Iris pigment epithelial cell (primary cell): ENCODE results near the gene HDGFL2.

ENCODE experiments used
- DNase-seq: peaks from one replicate; pipeline ENCODE4 v3.0.0-alpha.2; 2011; ENCODE audit warnings: low read depth

HDGFL2 gene

DNA sequence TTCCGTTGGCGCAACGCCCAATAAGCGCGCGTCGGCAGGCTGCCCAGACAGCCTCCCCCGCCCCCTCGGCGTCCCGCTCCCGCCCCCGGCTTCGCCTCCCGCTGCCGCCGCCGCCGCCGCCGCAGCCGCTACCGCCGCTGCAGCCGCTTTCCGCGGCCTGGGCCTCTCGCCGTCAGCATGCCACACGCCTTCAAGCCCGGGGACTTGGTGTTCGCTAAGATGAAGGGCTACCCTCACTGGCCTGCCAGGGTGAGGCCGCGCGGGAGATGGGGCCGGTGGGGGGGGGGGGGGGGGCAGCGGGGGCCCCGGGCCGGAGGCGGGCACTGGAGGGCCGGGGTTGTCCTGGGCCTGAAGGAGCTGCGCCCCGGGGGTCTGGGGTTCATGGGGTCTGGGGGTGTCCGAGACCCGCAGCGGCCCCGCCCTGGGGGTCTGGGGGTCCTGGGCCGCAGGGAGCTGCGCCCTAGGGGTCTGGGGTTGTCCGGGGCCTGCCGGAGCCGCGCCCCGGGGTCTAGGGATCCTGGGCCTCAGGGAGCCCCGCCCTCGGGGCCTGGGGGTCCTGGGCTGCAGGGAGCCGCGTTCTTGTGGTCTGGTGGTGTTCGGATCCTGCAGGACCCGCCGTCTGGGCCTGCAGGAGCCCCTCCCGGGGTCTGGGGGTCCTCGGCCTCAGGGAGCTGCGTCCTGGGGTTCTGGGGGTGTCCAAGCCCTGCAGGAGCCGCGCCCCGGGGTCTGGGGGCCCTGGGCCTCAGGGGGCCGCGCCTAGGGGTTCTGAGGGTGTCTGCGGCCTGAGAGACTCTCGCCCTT lies at the start of gene HDGFL2:
HDGFL2 (plus strand) TSS at position 124 of the 801 bp plus-strand sequence; CDS start at position 178, 54 bp downstream.
- DNase-seq, result no peak

DNA sequence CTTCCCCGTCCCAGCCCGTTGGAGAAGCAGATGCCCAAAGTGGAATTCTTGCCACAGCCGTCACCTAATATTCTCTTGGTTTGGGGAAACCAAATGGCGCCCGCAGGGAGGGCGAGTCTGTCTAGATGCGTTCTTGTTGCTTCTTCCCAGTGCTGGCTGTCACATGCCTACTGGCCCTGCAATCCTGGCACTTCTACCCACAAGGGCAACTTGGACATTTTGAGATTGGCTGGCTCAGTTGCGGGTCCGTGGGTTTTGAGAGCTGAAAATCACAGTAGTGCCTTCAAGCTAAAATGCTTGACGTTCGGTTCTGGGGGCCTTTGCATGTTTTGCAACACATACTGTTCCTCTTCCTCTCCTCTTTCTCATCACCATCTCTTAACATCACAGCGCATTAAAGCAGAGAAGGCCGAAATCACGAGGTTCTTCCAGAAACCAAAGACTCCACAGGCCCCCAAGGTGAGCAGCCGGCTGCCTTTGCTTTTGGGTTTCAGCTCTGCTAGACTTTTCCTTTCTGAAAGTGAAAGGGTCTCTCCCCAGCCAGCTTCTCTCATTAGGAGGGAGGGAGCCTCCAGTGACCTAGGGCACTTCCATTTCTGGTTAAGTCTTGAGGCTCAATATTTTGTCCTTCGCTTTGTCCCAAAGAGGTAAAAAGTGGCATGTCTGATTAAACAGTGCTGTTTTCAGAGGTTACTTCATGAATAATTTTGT lies 48.5 kb upstream of the HDGFL2 start:
- DNase-seq, result no peak

DNA sequence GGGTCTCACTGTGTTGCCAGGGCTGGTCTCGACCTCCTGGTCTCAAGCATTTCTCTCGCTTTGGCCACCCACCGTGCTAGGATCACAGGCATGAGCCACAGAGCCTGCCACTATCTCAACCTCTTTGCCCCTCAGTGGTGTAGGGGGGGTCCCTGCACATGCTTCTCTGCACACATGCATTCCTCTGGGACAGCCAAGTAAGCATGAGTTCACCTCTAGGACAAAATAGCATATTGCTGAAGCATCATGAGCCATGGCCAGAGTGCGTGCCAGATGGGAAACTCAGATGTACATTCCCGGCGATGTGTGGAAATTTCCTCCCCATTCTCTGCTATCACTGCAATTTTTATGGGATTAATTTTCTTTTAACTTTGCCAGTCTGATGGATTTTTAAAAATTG lies 46.6 kb upstream of the HDGFL2 start:
- peak; percentile 78 for DNase-seq

DNA sequence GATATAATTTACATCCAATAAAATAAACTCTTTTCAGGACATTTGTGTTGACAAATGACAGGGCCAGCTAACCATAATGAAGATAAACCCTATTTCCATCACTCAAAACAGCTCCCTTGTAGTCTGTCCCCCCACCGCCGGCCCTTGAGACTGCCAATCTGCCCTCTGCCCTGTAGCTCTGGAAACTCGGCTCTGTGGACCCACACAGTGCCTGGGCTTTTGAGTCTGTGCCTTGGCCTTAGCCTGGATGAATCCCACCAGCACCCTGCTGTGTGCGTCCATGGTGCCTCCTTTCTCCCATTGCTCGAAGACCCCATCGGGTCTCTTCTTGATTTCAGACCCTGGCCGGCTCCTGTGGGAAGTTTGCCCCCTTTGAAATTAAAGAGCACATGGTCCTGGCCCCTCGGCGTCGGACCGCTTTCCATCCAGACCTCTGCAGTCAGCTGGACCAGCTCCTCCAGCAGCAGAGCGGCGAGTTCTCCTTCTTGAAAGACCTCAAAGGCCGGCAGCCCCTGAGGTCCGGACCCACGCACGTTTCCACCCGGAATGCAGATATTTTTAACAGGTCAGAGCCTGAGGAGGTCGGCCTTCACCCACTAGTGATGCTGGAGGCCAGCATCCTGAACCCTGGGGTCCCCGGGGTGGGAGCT lies 43.6 kb upstream of the HDGFL2 start:
- no peak for DNase-seq

DNA sequence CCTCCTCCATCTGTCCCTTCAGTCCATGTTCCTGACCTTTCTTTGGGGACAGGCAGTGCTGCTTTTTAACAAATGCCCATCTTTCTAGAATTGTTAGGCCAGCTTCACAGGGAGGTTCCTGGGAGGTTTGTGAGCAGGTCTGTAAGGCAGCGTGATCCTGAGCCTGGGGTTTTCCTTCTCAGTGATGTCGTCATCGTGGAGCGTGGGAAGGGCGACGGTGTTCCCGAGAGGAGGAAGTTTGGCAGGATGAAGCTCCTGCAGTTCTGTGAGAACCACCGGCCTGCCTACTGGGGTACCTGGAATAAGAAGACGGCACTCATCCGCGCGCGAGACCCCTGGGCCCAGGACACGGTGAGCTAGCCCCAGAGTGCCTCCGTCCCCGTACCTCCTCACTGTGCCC lies 42.8 kb upstream of the HDGFL2 start:
- DNase-seq, result no peak

DNA sequence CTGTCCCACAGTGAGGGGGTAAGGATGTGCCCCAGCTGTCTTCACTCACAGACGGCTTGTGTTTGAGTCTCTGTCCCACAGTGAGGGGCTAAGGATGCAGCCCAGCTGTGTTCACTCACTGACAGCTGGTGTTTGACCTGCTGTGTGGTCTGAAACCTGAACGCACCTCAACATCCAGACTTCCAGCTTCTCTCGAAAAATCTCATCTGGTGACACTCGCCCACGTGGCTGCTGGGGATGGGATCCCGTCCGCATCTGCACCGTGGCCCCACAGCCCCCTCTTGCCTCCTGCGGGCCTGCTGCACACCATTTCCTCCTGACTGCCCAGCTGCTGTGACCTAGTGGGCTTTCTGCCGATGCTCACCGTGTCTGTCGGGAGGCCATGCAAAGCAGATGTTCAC lies 42.3 kb upstream of the HDGFL2 start:
- DNase-seq, result no peak

DNA sequence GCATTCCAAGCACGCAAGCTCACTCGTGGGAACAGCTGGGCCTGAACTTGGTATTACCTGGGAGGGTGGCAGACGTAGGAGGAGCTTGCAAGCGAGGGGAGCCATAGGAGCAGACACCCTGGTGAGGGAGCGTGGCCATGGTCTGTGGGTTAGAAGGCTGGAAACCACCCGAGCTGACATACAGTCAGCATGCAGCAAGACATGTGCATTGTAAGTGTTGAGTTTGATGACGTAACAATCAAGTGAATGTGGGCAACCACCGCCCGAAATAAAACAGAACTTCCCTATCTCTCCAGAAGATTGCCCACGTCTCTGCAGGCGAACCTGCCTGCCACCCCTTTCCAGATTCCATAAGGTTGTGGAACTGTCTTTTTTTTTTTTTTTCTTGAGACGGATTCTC lies 41.3 kb upstream of the HDGFL2 start:
- no peak for DNase-seq

DNA sequence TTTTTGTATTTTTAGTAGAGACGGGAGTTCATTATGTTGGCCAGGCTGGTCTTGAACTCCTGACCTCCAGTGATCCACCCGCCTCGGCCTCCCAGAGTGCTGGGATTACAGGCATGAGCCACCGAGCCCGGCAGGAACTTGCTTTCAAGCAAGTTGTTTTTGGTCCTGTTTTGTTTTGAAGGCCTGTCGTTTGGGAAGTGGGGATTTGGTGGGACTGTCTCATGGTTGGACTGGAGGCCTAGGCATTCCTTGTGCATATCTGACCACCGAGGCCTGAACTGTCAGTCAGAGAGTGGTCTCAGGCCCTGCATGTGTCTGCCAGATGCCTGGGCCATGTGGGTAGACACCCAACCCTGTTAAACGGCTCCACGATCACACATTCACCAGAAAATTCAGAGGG lies 40.8 kb upstream of the HDGFL2 start:
- DNase-seq, result no peak

DNA sequence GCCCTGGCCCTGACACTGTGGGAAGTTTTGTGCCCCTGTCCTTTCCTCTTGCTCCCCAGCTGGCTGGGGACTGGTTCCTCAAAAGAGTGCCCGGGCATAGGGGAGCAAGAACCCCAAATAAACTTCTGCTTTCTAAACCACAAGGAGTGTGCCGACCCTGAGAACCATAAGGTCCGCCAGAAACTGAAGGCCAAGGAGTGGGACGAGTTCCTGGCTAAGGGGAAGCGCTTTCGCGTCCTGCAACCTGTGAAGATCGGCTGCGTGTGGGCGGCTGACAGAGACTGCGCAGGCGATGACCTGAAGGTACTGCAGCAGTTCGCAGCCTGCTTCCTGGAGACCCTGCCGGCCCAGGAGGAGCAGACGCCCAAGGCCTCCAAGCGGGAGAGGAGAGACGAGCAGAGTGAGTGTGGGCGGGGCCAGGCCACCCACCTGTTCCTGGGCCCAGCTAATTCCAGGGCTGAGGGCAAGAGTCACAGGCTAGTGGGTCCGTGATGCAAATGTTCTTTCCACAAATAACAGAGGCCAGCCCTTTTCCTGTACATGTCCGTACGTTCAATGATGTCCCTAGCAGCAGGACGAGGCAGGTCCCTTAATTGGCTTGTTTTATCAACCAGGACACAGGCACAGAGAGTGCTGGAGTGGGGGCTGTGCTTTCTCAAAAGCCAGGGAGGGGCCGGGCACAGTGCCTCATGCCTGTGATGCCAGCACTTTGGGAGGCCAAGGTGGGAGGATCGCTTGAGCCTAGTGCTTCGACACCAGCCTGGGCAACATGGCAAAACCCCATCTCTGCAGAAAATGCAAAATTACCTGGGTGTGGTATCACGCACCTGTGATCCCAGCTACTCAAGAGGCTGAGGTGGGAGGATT lies 40.1 kb upstream of the HDGFL2 start:
- DNase-seq, result no peak

DNA sequence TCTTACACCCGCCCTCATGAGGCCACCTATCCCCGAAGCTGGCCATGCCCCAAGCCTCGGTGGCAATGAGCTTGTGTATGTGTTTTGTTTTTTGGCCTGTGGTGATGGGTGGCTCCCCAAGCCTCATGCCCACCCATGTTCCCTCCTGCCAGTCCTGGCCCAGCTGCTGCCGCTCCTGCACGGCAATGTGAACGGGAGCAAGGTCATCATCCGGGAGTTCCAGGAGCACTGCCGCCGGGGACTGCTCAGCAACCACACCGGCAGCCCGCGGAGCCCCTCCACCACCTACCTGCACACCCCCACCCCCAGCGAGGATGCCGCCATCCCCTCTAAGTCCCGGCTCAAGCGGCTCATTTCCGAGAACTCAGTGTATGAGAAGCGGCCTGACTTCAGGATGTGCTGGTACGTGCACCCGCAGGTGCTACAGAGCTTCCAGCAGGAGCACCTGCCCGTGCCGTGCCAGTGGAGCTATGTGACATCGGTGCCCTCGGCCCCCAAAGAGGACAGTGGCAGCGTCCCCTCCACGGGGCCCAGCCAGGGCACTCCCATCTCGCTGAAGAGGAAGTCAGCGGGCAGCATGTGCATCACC lies 39.1 kb upstream of the HDGFL2 start:
- no peak for DNase-seq

DNA sequence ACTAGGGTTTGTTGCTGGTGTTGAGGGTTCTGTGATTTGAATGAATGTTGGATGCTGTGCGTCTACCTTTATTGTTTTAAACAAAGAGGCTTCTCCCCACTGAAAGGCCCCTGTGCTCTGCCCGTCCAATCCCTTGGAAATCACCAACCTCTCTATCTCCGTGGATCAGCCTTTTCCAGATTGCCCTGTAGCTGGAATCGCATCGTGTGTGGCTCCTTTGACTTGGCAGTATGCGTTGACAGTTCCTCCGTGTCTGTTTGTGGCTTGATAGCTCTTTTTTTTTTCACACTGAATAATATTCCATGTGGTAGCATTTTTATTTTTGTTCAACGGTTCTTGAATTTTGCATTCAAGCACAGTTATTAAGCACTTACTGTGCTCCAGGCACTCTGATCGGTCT lies 37.7 kb upstream of the HDGFL2 start:
- DNase-seq, result no peak

DNA sequence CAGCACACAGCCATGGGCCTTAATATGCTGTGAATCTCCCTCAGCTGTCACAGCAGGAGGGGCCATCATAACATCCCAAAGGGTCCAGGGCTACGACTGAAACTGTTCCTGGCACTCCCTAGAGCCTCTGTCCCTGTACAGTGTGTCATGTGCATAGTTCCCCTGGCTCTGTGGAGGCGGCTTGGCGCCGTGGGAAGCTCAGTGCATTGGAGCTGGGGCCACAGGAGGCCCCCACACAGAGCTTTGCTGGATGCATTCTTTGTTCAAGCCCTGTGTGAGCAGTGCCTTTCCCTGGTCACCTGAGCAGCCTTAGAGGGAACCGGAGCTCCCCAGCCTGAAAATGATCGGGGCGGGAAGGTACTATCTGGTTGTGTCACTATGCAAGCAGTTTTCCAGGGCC lies 35.9 kb upstream of the HDGFL2 start:
- DNase-seq, result no peak

DNA sequence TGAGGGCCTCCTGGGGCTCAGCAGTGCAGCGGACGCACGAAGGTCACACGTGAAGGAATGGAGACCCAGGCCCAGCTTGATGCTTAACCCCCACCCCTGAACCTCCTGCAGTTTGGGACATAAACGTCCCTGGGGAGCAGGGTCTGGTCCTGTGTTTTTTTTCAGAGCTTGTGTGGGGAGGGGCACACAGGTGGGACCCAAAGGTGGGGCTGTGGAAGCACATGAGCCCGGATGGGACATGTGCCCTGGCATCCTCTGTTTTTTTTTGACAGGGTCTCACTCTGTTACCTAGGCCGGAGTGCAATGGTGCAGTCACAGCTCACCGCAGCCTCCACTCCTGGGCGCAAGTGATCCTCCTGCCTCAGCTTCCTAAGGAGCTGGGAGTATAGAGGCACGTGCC lies 35.0 kb upstream of the HDGFL2 start:
- DNase-seq, result no peak

DNA sequence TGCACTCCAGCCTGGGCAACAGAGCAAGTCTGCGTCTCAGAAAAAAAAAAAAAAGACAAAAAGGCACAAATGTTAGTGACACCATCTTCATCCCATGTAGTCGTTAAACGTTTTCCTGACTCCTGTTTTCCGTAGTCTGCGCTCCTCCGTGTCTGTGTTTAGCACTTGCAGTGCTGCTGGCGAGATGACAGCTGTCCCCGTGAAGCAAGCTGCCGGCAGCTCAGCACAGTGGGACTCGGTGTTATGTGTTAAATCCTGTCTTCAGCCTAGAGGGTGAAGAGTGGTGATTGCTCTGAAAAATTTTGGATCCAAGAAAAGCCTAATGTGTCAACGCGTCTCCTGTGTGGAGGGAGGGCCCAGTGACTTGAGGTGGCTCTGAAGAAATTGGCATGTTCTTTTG lies 32.9 kb upstream of the HDGFL2 start:
- no peak for DNase-seq

DNA sequence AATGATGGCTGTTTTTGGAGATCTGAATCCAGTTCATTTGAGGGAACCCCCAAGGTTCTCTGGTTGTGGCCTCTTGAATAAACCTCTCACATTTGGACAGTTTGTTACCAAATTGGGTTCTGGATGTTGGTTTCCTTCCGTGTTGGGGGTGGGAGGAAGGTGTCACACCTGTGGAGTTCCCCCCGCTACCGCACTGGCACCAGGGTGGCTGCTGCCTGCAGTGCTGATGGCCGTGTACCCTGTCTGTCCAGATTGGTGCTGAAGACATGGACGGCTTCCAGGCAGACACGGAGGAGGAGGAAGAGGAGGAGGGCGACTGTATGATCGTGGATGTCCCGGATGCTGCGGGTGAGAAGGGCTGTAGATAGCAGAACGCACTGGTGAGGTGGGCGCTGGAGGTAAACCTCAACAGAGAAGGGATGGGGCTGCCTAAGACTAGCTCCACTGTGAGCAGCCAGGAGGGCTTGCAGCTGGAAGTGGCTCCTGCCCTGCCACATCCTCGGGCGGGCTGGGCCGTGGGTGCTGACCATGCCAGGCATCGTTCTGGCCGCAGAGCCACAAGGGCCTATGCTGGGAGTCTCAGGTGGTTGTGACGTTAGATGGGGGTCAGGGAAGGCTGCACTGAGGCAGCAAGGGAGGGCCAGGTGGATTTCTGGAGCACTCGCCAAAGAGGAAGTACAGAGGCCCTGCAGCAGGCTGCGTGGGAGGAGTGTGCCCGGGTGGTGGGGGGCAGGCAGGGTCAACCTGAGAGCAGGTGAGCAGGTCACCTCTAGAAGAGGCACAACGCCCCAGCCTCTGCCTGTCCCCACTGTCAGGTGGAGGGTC lies 29.9 kb upstream of the HDGFL2 start:
- no peak for DNase-seq

DNA sequence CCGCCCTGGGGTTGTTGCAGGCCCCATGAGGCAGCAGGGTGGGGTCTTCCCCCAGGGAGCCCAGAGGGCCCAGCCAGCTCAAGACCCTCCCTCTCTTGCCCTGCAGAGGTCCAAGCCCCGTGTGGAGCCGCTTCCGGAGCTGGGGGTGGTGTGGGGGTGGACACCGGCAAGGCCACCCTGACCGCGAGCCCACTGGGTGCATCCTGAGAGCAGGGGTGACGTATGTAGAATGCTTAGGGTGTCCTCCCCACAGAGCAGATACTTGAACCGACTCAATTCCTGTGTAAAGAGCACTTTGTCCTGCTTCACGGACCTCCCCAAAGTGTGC lies 29.3 kb upstream of the HDGFL2 start:
- no peak for DNase-seq

DNA sequence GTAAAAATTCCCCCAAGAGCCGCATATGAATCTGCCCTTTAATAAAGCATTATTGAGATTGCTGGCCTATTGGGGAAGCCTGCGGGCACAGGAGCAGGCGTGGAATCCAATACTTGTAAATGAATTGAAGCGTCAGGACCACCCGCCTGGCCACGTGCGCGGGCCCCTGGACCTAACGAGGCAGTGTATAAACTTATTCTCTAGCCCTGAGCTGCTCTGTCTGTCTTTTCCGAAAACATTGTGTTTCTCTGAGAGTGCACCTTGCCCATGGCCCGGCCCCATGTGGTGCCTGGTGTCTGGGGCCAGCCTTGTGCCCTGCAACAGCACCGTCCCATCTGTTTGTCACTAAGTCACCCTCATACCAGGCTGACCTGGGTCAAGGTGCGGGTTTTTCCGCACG lies 28.9 kb upstream of the HDGFL2 start:
- DNase-seq, result no peak

DNA sequence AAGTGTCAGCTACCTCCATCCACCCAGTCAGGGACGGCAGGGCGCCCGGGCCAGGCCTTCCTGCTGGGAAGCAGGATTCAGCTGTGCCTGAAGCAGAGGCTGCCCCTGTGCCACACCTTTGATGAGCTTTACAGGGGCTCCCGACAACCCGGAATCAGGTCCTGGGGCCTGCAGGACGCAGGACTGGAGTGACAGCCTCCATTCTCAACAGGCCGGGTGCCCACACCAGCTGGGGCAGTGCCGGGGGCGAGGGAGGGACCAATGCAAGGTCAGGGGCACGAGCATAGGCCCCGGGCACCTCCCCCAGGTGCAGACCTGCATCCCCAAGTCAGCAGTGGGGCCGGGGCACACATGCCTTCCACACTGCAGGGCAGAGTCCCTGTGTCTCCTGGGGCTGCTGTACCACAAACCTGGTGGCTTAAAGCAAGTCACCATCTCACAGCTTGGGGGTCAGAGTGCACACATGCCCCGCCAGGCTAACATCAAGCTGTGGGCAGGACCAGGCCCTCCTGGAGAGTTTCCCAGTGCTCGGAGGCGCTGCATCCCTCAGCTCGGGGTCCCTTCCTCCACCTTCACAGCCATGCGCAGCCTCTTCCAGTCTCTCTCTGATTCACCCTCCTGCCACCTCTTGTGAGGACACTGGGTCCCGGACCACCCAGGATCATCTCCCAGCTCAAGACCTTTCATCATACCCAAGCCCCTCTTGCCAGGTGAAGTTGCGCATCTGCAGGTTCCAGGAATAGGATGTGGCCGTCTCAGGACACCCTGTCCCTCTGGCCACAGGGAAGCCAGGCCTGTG lies 27.9 kb upstream of the HDGFL2 start:
- DNase-seq, result no peak

DNA sequence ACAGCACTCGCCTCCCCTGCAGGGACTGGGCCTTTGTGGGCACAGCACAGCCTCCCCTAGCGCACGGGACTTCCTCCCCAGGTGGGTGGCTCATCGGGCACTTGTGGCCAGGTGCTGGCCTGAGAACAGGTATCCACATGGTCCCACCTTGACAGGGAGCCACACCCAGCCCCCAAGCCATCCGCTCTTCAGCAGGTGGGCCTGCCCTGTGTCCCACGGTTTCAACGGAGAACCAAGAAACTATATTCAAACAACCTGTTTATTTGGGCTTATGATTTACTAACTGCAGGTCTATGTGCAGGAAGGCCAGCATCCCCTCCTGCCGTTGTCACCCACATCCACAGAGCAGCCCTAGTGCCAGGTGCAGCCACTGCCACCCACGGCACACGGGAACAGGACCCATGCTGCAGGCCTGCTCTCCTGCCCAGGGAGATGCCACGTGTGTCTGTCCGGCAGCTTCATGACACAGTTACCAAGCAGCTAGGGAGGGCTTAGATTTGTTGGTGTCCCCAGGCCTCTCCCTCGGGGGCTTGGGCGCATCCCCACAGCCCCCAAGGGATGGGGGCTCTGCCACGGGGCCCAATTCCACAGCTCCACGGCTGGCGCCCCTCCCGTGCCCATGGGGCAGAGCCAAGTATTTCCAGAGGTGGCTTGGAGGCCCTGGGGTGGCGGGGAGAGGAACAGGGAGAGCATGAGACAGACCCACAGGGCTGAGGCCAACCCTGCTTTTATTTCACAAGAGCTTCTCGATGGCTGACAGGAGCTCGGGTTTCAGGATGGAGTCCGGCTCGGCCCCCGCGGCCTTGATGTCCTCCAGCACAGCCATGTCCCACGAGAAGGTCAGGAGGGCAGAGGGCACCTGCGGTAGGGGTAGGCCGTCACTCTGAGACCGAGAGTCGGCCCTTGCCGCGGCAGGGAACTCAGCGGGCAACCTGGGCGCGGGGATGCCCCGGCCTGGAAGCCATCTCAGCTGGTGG lies 27.0 kb upstream of the HDGFL2 start:
- DNase-seq, result peak; percentile 60
